Activated CD8-positive, alpha-beta memory T cell treated with anti-CD3 and anti-CD28 coated beads for 36 hours (primary cell): ENCODE results near the gene YOD1. TPM values are rescaled to one million over a fixed set of nuclear protein-coding genes. Genes with fewer than 3 reads are reported as not detected.

ENCODE experiments used
- CTCF ChIA-PET: fragments of 350-600 bp; sonication (Branson Sonifier 250); formaldehyde crosslinking; loops from one replicate; lab custom pipeline; 2021; ENCODE audit warnings: antibody characterized with exemption; lab: Charles Lee
- POLR2A ChIA-PET: fragments of 350-600 bp; sonication (Branson Sonifier 250); formaldehyde crosslinking; loops from one replicate; lab custom pipeline; 2021; ENCODE audit warnings: antibody characterized with exemption; lab: Charles Lee
- total RNA-seq, 2 experiments: library from RNA; stranded (reverse); gene quantifications; one replicate each; pipeline ENCODE4 v1.2.3, GENCODE V29; 2021

YOD1 gene
- total RNA-seq, 2 experiments from 2014 or later: 9.0 to 9.3 TPM

- ChIA-PET POLR2A (no interaction called here), CTCF (interaction anchor here (0.9 kb wide), 1 partner anchor 554 kb away, joined by 3 read pairs; no protein-coding TSS in a partner anchor)
Observed at GRCh38 chr1:207033302-207033701, 17.7 kb downstream of the YOD1 start.

GRCh38 chr1:207032528-207033017 lies 18.4 kb downstream of the YOD1 start, which contains the start of gene C1orf116:
Gene C1orf116, minus strand, starts transcription at chr1:207032756. Its CDS starts 5,158 bp downstream, at chr1:207027598.
- ChIA-PET POLR2A (no interaction called here), CTCF (no interaction called here)

- ChIA-PET CTCF (no interaction called here), POLR2A (no interaction called here)
Observed at GRCh38 chr1:207031632-207032264, 19.3 kb downstream of the YOD1 start.

GRCh38 chr1:207031016-207031415 lies 20.0 kb downstream of the YOD1 start:
- CTCF ChIA-PET: no interaction called here
- POLR2A ChIA-PET: no interaction called here

GRCh38 chr1:207030522-207031009 lies 20.4 kb downstream of the YOD1 start:
- ChIA-PET POLR2A (no interaction called here), CTCF (no interaction called here)

- POLR2A ChIA-PET: no interaction called here
- CTCF ChIA-PET: no interaction called here
Observed at GRCh38 chr1:207029701-207030521, 21.1 kb downstream of the YOD1 start.

GRCh38 chr1:207028884-207029650 lies 21.9 kb downstream of the YOD1 start:
- ChIA-PET POLR2A (no interaction called here), CTCF (no interaction called here)

- CTCF ChIA-PET: interaction anchor here (1.1 kb wide), 1 partner anchor 472 kb away, joined by 3 read pairs; no protein-coding TSS in a partner anchor
- POLR2A ChIA-PET: no interaction called here
Observed at GRCh38 chr1:207027921-207028320, 23.1 kb downstream of the YOD1 start.

GRCh38 chr1:207027206-207027777 lies 23.7 kb downstream of the YOD1 start:
- POLR2A ChIA-PET: no interaction called here
- CTCF ChIA-PET: interaction anchor here (1.1 kb wide), 1 partner anchor 473 kb away, joined by 3 read pairs; no protein-coding TSS in a partner anchor

GRCh38 chr1:207026104-207026534 lies 24.9 kb downstream of the YOD1 start:
- ChIA-PET POLR2A (no interaction called here), CTCF (no interaction called here)

GRCh38 chr1:207025146-207025880 lies 25.7 kb downstream of the YOD1 start:
- POLR2A ChIA-PET: no interaction called here

GRCh38 chr1:207024202-207025145 lies 26.5 kb downstream of the YOD1 start:
- ChIA-PET POLR2A (no interaction called here), CTCF (interaction anchor here (1.1 kb wide), 1 partner anchor 24 kb away, joined by 3 read pairs; no protein-coding TSS in a partner anchor)

More at GRCh38 chr1:207025146-207025880, 25.7 kb downstream of the YOD1 start:
- CTCF ChIA-PET: interaction anchor here (1.1 kb wide), 1 partner anchor 23 kb away, joined by 3 read pairs; no protein-coding TSS in a partner anchor

GRCh38 chr1:207022996-207023679 lies 27.9 kb downstream of the YOD1 start:
- CTCF ChIA-PET: interaction anchor here (1.0 kb wide), 1 partner anchor 27 kb away, joined by 4 read pairs; no protein-coding TSS in a partner anchor

GRCh38 chr1:207021876-207022596 lies 29.0 kb downstream of the YOD1 start:
- CTCF ChIA-PET: interaction anchor here (0.6 to 1.0 kb wide), 2 partner anchors 16 to 28 kb away, joined by 3 to 4 read pairs; no protein-coding TSS in a partner anchor
- POLR2A ChIA-PET: interaction anchor here (0.5 kb wide), 1 partner anchor 1376 kb away, joined by 3 read pairs; no protein-coding TSS in a partner anchor

More at GRCh38 chr1:207022996-207023679, 27.9 kb downstream of the YOD1 start:
- POLR2A ChIA-PET: no interaction called here

GRCh38 chr1:207021139-207021861 lies 29.7 kb downstream of the YOD1 start:
- ChIA-PET CTCF (interaction anchor here (0.6 kb wide), 1 partner anchor 16 kb away, joined by 3 read pairs; no protein-coding TSS in a partner anchor), POLR2A (interaction anchor here (0.5 kb wide), 1 partner anchor 1375 kb away, joined by 3 read pairs; no protein-coding TSS in a partner anchor)
